ENCODE results near the gene CACNG7. TPM values are rescaled to one million over a fixed set of nuclear protein-coding genes. Genes with fewer than 3 reads are reported as not detected.

Gene CACNG7
- total and polyA plus RNA-seq, 10 of the 15 experiments (the other 5 are each of a cell fraction or from before 2014, with no cell fraction given), result not detected

DNA sequence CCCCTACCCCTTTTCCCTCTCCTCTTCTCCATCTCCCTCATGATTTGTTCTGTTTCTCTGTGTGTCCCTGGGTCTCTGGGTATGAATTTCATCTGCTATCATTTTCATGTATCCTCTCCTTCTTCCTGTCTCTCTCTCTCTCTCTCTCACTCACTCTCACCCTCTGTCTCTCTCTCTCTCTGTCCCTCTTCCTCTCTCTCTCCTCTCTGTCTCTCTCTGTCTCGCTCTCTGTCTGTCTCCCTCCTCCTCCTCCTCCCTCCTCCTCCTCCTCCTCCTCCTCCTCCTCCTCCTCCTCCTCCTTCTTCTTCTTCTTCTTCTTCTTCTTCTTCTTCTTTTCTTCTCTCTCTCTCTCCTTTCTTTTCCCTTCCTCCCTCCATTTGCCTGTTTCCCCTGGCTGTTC, 3.3 kb upstream of the CACNG7 start:
- ChIA-PET POLR2A (no interaction called here), RAD21 (ENCODE audit: unreplicated experiment) (no interaction called here), SMC1A (ENCODE audit: uncharacterized antibody, unreplicated experiment) (no interaction called here), CTCF (interaction anchor here (1.3 kb wide), 1 partner anchor 126 kb away, joined by 4 read pairs; no protein-coding TSS in a partner anchor)
- no peak overlapping the region for H3K27ac ChIP-seq (ENCODE audit: control insufficient read depth, insufficient read depth)
- H4K20me1 ChIP-seq (ENCODE audit: control insufficient read depth, insufficient read depth), result no peaks in the 10 kb centered on the region
- H3K9ac ChIP-seq (ENCODE audit: control insufficient read depth, insufficient read depth, low read length), result no peak overlapping the region
- TF ChIP-seq NR2F1 (conservative IDR thresholded peaks at IDR 0.05) (no peak), ATF3 (IDR thresholded peaks at IDR 0.05; ENCODE audit: borderline replicate concordance, extremely low read depth, low read depth, low read length) (no peak), PBX3 (IDR thresholded peaks at IDR 0.05; ENCODE audit: insufficient replicate concordance, low read depth, low read length) (no peak), CHD2 (IDR thresholded peaks at IDR 0.05; ENCODE audit: borderline replicate concordance, low read depth, low read length) (no peak), RELB (IDR thresholded peaks at IDR 0.05; ENCODE audit: low read depth) (no peak), SKIL (IDR thresholded peaks at IDR 0.05; ENCODE audit: low read depth, poor library complexity, severe bottlenecking) (no peak), BHLHE40 (IDR thresholded peaks at IDR 0.05; ENCODE audit: borderline replicate concordance in 1 of 2, low read depth in 2 of 2, low read length in 1 of 2) (no peak), CBFB (IDR thresholded peaks at IDR 0.05; ENCODE audit: low read depth) (no peak), IKZF2 (IDR thresholded peaks at IDR 0.05) (no peak), SMAD1 (IDR thresholded peaks at IDR 0.05; ENCODE audit: low read depth, partially characterized antibody) (no peak), TCF12 (IDR thresholded peaks at IDR 0.05; ENCODE audit: low read depth, low read length) (no peak)
- TF ChIP-seq, protein P1, sequence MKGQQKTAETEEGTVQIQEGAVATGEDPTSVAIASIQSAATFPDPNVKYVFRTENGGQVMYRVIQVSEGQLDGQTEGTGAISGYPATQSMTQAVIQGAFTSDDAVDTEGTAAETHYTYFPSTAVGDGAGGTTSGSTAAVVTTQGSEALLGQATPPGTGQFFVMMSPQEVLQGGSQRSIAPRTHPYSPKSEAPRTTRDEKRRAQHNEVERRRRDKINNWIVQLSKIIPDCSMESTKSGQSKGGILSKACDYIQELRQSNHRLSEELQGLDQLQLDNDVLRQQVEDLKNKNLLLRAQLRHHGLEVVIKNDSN (IDR thresholded peaks at IDR 0.05; ENCODE audit: borderline replicate concordance, extremely low read length, insufficient read depth, low read depth, low read length), result no peak
- TF ChIP-seq, protein P2, sequence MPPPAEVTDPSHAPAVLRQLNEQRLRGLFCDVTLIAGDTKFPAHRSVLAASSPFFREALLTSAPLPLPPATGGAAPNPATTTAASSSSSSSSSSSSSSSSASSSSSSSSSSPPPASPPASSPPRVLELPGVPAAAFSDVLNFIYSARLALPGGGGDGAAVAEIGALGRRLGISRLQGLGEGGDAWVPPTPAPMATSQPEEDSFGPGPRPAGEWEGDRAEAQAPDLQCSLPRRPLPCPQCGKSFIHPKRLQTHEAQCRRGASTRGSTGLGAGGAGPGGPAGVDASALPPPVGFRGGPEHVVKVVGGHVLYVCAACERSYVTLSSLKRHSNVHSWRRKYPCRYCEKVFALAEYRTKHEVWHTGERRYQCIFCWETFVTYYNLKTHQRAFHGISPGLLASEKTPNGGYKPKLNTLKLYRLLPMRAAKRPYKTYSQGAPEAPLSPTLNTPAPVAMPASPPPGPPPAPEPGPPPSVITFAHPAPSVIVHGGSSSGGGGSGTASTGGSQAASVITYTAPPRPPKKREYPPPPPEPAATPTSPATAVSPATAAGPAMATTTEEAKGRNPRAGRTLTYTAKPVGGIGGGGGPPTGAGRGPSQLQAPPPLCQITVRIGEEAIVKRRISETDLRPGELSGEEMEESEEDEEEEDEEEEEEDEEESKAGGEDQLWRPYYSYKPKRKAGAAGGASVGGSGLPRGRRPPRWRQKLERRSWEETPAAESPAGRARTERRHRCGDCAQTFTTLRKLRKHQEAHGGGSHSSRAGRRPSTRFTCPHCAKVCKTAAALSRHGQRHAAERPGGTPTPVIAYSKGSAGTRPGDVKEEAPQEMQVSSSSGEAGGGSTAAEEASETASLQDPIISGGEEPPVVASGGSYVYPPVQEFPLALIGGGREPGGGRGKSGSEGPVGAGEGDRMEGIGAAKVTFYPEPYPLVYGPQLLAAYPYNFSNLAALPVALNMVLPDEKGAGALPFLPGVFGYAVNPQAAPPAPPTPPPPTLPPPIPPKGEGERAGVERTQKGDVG (CRISPR knock-in tag; IDR thresholded peaks at IDR 0.05), result no peak
- ATAC-seq (no peak), FAIRE-seq (no peak), DNase-seq (ENCODE audit: low read depth, low spot score) (no peak)
- no peak overlapping the region for H3K4me2 ChIP-seq (ENCODE audit: control insufficient read depth, insufficient read depth)
- H3K36me3 ChIP-seq (ENCODE audit: control insufficient read depth in 2 of 2, insufficient read depth in 2 of 2, low read length in 1 of 2), result no peaks in the 10 kb centered on the region
- H3K9me3 ChIP-seq (replicated peaks; ENCODE audit: control insufficient read depth, insufficient read depth, low read length), result no peaks in the 10 kb centered on the region; the same call in 2 of the 3 replicates
- H3K27me3 ChIP-seq (replicated peaks in 1 of 2; ENCODE audit: control insufficient read depth in 2 of 2, insufficient read depth in 2 of 2, low read length in 1 of 2), result no peaks in the 10 kb centered on the region
- BruUV-seq (replicated peaks), result no TSS peak
- intact Hi-C loops (cut with micrococcal nuclease; ENCODE audit: unreplicated experiment), result no loop called here
- in situ Hi-C loops (cut with MboI), result no loop called here
- 10% methylated on average over 1 of the region's 1 CpG for WGBS (ENCODE audit: insufficient coverage, insufficient replicate concordance, low lambda C conversion rate, missing lambda C conversion rate)
- H3K79me2 ChIP-seq (ENCODE audit: control insufficient read depth, insufficient read depth, low read length), result no peaks in the 10 kb centered on the region
- no peak overlapping the region for H2AFZ ChIP-seq (ENCODE audit: control insufficient read depth, low read depth, low read length)
- H3K4me3 ChIP-seq, result no peak overlapping the region
- no peaks in the 10 kb centered on the region for H3K4me1 ChIP-seq (ENCODE audit: control insufficient read depth, insufficient read depth, low read length)

Data from GM12878 (cell line).